Right hindlimb (tissue), 1 donor: ENCODE data around the gene RDH13.

Experiments used
- DNase-seq: peaks from one replicate; pipeline ENCODE4 v3.0.0-alpha.2; 2018

Gene RDH13

GRCh38 chr19:55091955-55092354 lies 29.0 kb upstream of the RDH13 start:
- DNase-seq = peak; percentile 41

GRCh38 chr19:55091126-55091910 lies 28.4 kb upstream of the RDH13 start:
- DNase-seq = peak; percentile 23

- peak; percentile 17 for DNase-seq
Observed at GRCh38 chr19:55090564-55090963, 27.6 kb upstream of the RDH13 start.

- no peak for DNase-seq
Observed at GRCh38 chr19:55089342-55089944, 26.5 kb upstream of the RDH13 start.

- peak; percentile 81 for DNase-seq
Observed at GRCh38 chr19:55088543-55089341, 25.8 kb upstream of the RDH13 start.

- DNase-seq = no peak
Observed at GRCh38 chr19:55088021-55088451, 25.1 kb upstream of the RDH13 start.

- DNase-seq = no peak
Observed at GRCh38 chr19:55087542-55087901, 24.6 kb upstream of the RDH13 start.

- DNase-seq = peak; percentile 89
Observed at GRCh38 chr19:55086730-55087541, 24.0 kb upstream of the RDH13 start.

GRCh38 chr19:55085923-55086715 lies 23.2 kb upstream of the RDH13 start:
- no peak for DNase-seq

- no peak for DNase-seq
Observed at GRCh38 chr19:55084416-55084815, 21.5 kb upstream of the RDH13 start.

GRCh38 chr19:55083004-55083850 lies 20.3 kb upstream of the RDH13 start:
- DNase-seq = no peak

- DNase-seq = no peak
Observed at GRCh38 chr19:55082020-55082851, 19.3 kb upstream of the RDH13 start.

- no peak for DNase-seq
Observed at GRCh38 chr19:55081770-55082019, 18.7 kb upstream of the RDH13 start.

GRCh38 chr19:55080968-55081769 lies 18.2 kb upstream of the RDH13 start:
- peak; percentile 82 for DNase-seq

GRCh38 chr19:55080121-55080967 lies 17.4 kb upstream of the RDH13 start:
- DNase-seq = peak; percentile 70

- DNase-seq = no peak
Observed at GRCh38 chr19:55079400-55080038, 16.6 kb upstream of the RDH13 start.

GRCh38 chr19:55078996-55079395 lies 16.0 kb upstream of the RDH13 start:
- no peak for DNase-seq

GRCh38 chr19:55077106-55077505 lies 14.2 kb upstream of the RDH13 start:
- no peak for DNase-seq
